ENCODE data around the gene IQGAP2.
"Not testable (repeated sequence)": the region's sequence is repeated elsewhere in the genome, so short reads cannot be mapped to it uniquely, and the experiment has no call there.

The IQGAP2 gene

DNA sequence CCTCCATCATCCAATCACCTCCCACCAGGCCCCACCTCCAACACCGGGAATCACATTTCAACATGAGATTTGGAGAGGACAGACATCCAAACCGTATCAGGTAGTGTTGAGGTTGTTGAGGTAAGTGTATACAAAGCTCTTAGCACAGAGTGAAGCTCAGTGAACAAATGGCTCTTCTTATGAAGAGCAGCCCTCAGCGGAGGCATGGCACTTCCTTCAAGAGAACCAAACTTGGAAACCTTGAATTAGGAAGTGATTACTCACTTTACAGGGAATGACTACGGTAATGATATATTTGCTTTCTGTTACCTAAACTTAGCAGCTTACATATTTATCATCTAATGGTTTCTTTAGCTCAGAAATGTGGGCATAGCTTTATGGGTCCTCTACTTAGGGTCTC, 92.8 kb downstream of the IQGAP2 start:
- no peak for FAIRE-seq
- no peak for DNase-seq (ENCODE audit: extremely low spot score, insufficient read length, low read depth)

DNA sequence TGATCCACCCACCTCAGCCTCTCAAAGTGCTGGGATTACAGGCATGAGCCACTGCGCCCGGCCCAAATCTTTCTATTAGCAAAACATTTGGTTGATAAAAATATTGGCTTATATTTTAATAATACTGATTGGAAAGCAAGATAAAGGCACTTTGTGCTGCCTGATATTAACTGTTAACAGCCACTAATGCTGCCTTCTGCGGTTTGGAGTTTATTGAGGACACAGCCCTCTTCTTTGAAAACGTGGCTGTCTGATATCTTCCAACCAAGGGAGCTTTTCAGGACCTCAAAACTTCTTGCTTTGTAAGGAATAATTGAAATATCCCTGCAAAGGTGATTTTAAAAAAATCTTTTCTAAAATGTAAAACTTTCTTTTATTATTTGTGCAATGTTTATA, 94.0 kb downstream of the IQGAP2 start:
- DNase-seq (ENCODE audit: extremely low spot score, insufficient read length, low read depth) (no peak), FAIRE-seq (no peak)

DNA sequence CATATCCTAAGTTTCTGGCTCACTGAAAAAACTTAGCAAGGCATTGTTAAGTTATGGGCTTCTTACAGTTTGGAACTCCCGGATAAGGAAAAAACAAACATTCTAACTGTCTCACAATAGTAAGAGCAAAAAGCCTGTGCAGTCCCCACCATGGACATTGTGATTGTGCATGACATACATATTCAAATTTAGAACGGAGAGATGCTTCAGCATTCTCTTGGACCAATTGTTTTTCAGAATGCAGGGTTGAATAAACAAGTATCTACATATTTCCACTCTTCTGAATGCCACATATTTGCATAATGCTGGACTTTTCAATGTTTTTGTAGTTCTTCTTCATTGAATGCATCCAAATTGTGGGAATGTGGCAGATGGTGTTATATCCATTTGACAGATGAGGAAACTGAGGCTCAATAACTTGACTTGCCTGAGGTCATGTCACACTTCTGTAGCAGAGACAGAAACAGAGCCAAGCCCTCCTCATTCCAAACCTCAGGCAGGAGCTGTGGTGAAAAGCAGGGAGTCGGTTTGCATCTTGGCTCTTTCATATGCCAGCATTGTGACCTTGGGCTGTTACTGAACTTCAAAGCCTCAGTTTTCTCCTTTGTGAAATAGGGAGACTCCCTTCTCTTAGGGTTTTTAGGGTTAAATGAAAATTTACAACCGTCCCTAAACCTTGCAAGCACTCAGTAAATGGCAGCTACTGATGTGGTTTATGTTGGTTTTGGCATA, 95.1 kb downstream of the IQGAP2 start:
- no peak for DNase-seq (ENCODE audit: extremely low spot score, insufficient read length, low read depth)
- no peak for FAIRE-seq

DNA sequence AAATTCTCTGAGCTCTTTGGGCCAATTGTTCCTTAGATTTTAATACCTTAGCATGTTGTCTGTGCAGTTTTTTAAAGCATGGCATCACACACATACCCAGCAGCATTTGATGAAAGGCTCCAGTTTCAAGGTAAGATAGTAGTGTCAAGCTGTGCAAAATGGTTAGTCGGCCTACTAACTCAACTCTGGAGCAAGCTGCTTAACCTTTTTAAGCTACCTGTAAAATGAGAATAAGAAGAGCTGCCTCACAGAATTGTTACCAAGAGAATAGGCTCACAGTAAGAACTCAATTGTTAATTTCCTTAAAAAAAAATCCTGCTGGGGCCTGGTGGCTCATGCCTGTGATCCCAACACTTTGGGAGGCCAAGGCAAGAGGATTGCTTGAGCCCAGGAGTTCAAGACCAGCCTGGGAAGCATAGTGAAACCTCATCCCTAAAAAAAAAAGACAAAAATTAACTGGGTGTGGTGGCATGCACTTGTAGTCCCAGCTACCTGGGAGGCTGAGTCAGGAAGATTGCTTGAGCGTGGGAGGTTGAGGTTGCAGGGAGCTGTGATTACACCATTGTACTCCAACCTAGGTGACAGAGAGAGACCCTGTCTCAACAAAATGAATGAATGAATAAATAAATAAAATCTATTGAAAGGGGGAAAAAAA, 96.5 kb downstream of the IQGAP2 start:
- no peak for DNase-seq (ENCODE audit: extremely low spot score, insufficient read length, low read depth)
- no peak for FAIRE-seq

DNA sequence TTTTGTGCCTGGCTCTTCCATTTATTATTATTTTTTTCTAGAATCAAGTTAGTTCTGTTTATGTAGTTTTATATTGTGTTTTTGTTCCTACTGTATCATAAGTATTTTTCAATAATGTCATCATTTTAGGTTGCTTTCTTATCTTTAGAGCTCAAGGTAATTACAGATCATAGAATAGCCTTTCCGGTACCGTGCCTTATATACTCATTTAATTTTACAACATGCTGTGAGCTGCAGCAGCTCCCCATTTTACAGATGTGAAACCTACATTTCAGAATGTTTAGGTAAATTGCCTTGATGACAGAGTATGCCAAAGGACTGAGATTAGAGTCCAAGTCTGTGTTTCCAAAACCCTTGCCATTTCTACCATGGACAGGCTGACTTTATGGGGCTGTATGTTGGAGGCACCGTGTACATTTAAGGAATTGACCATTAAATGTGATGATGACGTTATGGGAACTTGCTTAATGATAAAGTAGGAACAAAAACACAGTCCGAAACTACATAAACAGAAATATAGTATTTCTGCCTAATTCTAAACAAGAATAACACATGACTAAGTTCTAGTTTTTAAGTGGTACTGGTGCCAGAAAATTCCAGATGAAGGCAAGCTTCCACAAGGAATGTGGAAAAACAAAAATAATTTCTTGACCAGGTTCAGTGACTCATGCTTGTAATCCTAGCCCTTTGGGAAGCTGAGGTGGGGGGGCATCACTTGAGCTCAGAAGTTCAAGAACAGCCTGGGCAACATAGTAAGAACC, 97.7 kb downstream of the IQGAP2 start:
- FAIRE-seq = no peak
- DNase-seq (ENCODE audit: extremely low spot score, insufficient read length, low read depth) = no peak

DNA sequence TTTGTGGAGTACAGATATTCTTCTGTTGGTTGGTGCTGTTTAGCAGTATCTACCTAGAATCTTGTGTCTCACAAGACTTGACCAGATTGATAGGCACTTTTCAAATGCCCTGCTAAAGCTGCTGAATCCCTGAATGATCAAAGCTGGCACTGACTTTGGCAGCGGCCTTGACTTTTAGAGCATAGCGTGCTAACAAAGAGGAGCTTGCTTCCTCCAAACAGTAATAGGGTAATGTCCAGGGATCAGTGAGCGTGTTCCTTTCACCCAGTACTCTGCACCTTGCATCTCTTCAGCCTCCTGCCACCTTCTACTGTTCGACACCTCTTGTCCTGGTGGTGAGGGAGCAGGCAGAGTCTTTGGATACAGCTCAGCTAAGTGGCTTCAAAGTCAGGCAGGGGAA, 100.8 kb downstream of the IQGAP2 start:
- DNase-seq (ENCODE audit: extremely low spot score, insufficient read length, low read depth) (no peak), FAIRE-seq (no peak)

DNA sequence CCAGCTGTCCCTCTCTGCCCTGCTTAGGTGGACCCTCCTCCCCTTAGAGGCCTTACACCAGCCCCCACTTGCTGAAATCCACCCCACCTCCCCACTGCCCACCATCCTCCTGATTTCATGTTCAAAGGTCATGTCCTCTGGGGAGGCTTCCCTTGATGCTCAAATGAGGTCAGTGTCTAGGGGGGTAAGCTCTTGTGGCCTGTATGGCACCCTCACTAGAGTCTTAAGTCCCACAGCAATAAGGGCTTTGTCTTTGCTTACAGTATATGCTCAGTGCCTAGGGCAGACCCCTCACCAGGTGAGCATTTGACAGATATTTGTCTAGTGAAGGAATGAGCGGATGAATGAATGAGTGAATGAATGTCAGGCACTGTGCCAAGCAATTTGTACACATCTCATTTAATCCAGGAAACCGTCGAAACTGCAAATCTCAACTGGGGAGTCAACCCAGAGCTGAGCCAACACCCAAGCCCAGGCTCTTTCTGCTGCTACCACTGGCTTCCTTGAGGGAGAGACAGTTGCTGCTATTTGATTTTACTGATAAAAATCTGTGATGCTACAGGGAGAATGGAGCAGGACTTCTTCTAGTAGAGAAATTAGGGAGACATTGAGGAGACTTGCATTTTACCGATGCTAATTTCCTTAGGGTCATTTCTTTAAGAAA, 101.9 kb downstream of the IQGAP2 start:
- FAIRE-seq (no peak), DNase-seq (ENCODE audit: extremely low spot score, insufficient read length, low read depth) (no peak)

DNA sequence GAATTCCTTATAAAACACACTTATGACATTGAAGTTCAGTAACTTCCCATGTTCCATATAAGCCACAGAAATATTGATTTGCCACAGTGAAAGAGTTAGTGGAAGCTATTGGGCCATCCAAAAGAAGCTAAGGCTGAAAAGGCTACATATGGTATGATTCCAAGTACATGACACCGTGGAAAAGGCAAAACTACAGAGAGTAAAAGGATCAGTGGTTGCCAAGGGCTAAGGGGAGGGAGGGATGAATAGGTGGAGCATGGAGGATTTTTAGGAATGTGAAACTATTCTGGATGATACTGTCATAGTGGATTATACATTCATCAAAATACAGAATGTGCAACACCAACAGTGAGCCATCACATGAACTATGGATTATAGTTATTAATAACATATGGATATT, 110.4 kb downstream of the IQGAP2 start:
- FAIRE-seq = no peak

DNA sequence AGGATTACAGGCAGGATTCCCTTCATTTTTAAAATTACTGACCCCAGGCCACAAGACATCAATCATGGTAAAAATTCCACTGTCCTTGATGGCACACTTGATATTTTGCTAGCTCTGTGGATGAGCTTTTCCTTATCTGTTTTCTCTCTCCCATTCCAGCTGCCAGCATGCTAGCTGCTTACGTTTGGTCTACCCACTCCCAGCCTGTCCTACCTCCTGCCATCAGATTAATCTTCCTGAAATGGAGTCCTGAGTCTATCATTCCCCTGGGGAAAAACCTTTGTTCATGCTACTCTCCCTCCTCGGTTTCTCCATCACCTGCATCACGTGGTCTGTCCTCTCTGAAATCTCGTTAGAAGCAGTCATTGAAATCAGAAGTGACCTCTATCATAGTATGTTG, 111.2 kb downstream of the IQGAP2 start:
- DNase-seq (ENCODE audit: extremely low spot score, insufficient read length, low read depth) = no peak
- no peak for FAIRE-seq

More for the DNA sequence above, 110.4 kb downstream of the IQGAP2 start:
- DNase-seq (ENCODE audit: extremely low spot score, insufficient read length, low read depth) = no peak

DNA sequence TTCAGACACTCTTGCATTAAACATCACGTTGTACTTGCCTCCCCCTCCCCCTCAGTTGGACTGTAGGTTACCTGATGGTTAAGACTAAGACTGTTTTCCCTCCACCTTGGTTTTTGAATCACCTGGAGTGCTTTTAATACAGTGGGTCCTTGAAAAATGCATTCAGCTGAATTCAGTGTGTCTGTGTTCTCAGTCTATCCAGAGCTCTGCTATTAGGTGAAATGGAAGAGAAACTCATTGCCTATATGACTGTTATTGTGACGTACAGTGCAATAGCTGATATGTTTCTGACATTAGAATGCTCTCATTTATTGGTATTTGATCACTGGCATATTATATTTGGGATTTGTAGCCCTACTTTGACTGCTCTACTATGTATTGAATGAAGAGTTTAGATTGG, 111.6 kb downstream of the IQGAP2 start:
- FAIRE-seq (no peak), DNase-seq (ENCODE audit: extremely low spot score, insufficient read length, low read depth) (no peak)

DNA sequence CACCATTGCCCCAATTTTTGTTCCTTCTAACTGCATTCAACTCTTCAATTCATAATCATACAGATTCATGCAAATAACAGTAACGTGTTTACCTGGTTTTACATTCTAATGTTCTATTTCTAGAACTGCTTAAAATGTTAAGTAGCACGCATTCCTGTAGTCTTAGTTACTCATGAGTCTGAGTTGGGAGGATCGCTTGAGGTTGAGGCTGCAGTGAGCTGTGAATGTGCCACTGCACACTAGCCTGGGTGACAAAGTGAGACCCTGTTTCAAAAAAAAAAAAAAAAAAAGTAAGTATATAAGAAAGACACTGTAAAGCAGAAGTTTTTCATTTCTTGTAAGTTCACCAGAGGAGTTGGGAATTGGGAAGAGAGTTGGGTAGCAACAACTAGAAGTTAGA, 114.2 kb downstream of the IQGAP2 start:
- DNase-seq (ENCODE audit: extremely low spot score, insufficient read length, low read depth) (no peak), FAIRE-seq (no peak)

DNA sequence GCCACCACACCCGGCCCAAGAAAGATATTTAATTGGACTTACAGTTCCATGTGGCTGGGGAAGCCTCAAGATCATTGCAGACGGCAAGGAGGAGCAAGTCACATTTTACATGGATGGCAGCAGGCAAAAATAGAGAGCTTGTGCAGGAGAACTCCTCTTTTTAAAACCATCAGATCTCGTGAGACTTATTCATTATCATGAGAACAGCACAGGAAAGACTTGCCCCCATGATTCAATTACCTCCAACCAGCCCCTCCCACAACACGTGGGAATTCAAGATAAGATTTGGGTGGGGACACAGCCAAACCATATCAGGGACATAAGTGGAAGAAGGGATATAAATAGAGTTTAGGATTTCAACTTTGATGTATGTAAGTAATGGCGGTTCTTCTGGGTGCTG, 115.2 kb downstream of the IQGAP2 start:
- DNase-seq (ENCODE audit: extremely low spot score, insufficient read length, low read depth); FAIRE-seq: not testable (repeated sequence)

DNA sequence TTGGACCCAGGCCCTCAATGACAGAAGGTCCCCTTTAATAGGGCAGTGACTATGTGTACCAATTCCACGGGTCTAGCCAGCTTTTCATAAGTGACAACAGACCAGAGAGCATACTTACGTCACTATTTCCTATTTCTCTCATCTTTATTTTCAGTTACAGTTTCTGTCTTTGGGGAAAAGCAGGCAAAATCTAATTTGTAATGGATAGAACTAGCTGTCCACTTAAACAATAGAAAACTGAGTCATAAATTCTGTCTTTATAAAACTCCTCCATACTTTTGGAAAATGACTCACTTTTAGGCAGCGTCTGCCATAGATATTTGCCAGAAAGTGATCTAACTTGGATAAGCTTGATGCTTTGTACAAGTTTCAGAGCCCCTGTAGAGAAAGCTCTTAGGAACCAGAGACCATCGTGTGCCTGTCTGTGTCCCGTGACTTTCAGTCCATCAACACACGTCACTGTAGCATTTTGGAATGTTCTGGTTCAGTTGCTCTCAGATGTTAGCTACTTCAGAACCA, 118.2 kb downstream of the IQGAP2 start:
- DNase-seq (ENCODE audit: extremely low spot score, insufficient read length, low read depth) (peak; percentile 29), FAIRE-seq (peak; percentile 81)

DNA sequence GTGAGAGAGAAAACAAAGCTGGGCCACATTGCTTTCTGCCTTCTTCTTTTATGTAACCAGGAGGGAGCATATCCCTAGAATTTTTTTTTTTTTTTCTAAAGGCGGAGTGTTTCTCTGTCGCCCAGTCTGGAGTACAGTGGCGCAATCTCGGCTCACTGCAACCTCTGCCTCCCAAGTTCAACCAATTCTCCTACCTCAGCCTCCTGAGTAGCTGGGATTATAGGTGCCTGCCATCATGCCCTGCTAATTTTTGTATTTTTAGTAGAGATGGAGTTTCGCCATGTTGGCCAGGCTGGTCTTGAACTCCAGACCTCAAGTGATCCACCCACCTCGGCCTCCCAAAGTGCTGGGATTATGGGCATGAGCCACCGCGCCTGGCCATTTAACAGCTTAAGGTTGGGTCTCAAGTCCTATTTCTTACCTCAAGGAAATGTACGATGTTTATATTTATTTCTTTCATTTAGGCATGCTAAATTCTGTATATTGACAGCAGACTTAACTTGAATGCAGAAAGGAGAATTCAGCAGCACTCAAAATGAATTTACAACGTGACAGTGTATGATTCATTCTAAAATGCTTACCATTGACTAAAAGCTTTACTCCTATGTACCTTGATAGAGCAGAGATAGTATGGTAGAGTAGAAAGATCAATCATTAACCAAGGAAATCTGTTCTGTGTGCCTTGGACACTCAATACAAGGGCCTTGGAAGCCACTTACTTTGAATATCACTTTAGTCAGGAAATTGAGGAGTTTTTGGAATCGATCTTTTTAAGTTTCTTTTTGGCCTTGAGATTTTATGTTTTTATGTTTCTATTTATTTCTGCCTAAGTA, 119.2 kb downstream of the IQGAP2 start:
- no peak for DNase-seq (ENCODE audit: extremely low spot score, insufficient read length, low read depth)
- peak; percentile 80 for FAIRE-seq

DNA sequence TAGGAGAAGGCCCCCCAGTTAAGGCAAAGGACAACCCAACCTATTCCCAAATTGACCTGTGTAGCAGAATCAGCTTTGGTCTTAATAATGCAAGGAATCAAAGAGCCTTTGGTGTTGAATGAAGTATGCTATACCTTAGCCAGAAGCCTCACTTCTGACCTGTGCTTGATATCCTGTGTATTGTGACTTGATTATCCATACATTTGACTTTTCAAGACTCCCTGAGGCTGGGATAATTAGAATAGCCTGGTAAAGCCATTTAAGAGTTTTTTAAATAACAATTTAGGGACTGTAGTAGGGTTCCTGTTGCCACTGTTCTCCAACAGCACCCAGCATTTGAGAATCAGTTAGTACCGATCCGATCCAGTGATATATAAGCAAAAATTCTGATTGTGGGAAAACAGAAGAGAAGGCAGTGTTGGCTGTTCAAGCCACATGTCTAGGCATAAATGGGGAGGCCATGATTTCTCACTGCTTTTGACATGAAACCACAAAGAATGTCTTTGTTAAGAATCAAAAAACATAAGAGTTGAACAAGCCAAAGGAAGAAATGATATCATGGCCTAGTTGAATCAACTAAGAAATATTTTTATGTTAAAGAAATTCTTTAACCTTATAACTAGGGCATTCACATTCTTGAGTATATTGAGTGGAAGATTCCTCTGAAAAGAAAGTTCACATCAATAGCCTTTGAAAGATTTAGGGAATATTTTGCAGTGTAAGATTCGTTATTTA, 121.2 kb downstream of the IQGAP2 start:
- no peak for DNase-seq (ENCODE audit: extremely low spot score, insufficient read length, low read depth)

DNA sequence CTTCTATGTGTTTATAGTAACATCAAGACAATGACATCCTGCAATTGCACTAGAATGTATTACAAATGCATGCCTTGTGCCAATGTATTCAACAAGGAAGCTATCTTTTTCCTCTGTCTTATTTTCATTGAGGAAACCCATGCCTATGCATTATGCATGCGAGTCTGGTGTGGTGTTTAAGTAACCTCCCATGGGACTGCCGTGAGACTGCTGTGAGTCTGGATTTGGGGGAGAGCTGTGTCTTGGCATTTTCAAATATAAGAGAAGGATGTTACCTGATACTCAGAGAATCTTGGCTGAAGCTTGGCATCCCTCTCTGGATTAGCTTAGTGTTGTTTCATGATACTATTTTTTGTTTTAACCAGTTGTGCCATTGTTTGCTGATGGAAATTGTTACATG, 121.8 kb downstream of the IQGAP2 start:
- FAIRE-seq = no peak

More for the DNA sequence above, 121.2 kb downstream of the IQGAP2 start:
- no peak for FAIRE-seq

DNA sequence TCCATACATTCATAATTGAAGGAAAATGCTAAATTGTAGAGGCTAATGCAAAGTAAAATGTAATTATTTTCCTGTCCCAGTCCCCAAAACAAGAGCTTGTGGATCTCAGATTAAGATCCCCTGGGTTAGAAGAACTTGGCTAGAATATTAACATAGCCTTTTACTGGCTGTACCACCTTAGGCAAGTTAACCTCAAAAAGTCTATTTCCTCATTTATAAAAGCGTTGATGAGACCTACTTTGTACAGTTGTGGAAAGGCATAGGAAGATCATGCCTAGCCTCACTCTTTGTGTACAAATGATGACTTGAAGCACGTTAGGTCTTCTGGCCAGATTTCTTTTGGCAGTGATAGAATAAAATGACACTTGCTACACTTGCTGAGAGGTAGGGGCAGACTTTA, 122.9 kb downstream of the IQGAP2 start:
- peak; percentile 18 for FAIRE-seq
- DNase-seq (ENCODE audit: extremely low spot score, insufficient read length, low read depth) = no peak

More for the DNA sequence above, 121.8 kb downstream of the IQGAP2 start:
- no peak for DNase-seq (ENCODE audit: extremely low spot score, insufficient read length, low read depth)

DNA sequence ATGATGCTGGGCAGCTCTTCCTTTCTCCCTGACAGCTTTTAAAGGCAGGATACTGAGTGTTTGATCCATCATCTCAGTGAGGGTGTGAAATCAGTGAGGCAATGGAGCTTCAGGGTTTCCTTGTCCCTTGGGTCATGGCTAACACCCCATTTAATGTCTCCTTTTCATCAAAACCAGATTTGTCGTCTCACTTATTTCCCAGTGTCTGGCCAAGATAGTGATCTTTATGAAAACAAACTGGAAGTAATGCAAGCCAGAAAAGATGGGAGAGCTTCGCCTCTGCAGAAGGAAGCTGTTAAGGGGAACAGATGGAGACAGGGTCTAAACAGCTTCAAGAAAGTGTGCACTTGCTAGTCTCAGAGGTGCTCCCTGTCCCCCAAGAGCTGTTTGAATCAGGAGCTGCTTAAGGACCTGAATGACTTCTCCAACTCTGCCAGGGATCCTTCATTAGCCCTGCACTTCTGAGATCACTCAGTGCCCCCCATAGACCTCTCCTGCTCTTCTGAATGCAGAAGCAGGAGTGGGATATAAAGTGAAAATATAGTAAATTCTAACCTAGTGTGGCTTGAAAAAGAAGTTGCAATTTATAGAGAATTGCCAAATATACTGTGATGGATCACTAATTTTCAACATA, 124.0 kb downstream of the IQGAP2 start:
- no peak for DNase-seq (ENCODE audit: extremely low spot score, insufficient read length, low read depth)
- FAIRE-seq = no peak

Data from GM18507 (cell line).